B cell (primary cell): ENCODE data around the gene TOX2. TPM values are rescaled to one million over a fixed set of nuclear protein-coding genes. Genes with fewer than 3 reads are reported as not detected.

Experiments
- ATAC-seq: fragments of 200-7000 bp; cut with Tn5 transposase; one replicate; pipeline ENCODE4 v1.10.0; 2021; ENCODE audit warnings: low read depth, mild to moderate bottlenecking, moderate number of reproducible peaks, moderate library complexity
- CTCF ChIA-PET: fragments of 350-600 bp; sonication (Branson Sonifier 250); formaldehyde crosslinking; loops from one replicate; lab custom pipeline; 2021; ENCODE audit warnings: antibody characterized with exemption, inconsistent platforms; lab: Charles Lee
- POLR2A ChIA-PET: fragments of 350-600 bp; sonication (Branson Sonifier 250); formaldehyde crosslinking; loops from one replicate; lab custom pipeline; 2021; ENCODE audit warnings: antibody characterized with exemption; lab: Charles Lee
- DNase-seq: peaks from one replicate; pipeline ENCODE4 v3.0.0; 2013
- H2AFZ ChIP-seq: 2 replicates; pipeline ENCODE4 v1.6.1; 2012; ENCODE audit warnings: mild to moderate bottlenecking, low read depth, low read length; ENCODE audit not compliant: insufficient read depth, poor library complexity, severe bottlenecking
- H3K27ac ChIP-seq, 2 donors: 1 replicate in 1 of 2; 2 replicates in 1 of 2; pipeline ENCODE4 v1.5.1; 2012 to 2013; ENCODE audit warnings: low read length in 2 of 2, mild to moderate bottlenecking in 2 of 2, moderate library complexity in 1 of 2
- H3K27me3 ChIP-seq, 4 experiments: fragments of 200-600 bp in 1 of 4; sonication (generic) in 1 of 4; replicated peaks in 1 of 4; 1 replicate in 2 of 4; 2 replicates in 2 of 4; pipeline versions ENCODE4 v1.6.1 to v1.7.0; 2013 to 2016; ENCODE audit warnings: low read length in 3 of 4, mild to moderate bottlenecking in 2 of 4, mixed read lengths in 1 of 4, moderate library complexity in 1 of 4; ENCODE audit not compliant: insufficient read depth in 4 of 4, control insufficient read depth in 3 of 4; ENCODE audit errors: control extremely low read depth in 1 of 4
- H3K36me3 ChIP-seq, 2 experiments: replicated peaks in 1 of 2; 1 replicate in 1 of 2; 2 replicates in 1 of 2; pipeline versions ENCODE4 v1.6.1 to v1.7.1; 2013; ENCODE audit warnings: low read length in 1 of 2; ENCODE audit not compliant: insufficient read depth in 2 of 2, control insufficient read depth in 1 of 2; ENCODE audit errors: control extremely low read depth in 1 of 2, extremely low read depth in 1 of 2
- H3K4me1 ChIP-seq, 2 donors: fragments of 200-600 bp in 1 of 2; sonication (generic) in 1 of 2; 1 replicate in 1 of 2; 2 replicates in 1 of 2; pipeline versions ENCODE4 v1.5.1 to v1.6.1; 2013 to 2017; ENCODE audit warnings: low read length in 2 of 2; ENCODE audit not compliant: control insufficient read depth in 2 of 2, insufficient read depth in 2 of 2
- H3K4me2 ChIP-seq: replicated peaks from 2 replicates; pipeline ENCODE3; 2012; ENCODE audit warnings: mild to moderate bottlenecking, low read depth, low read length; ENCODE audit not compliant: poor library complexity, severe bottlenecking
- H3K4me3 ChIP-seq, 5 experiments: fragments of 200-600 bp in 1 of 5; sonication (generic) in 1 of 5; 1 replicate in 3 of 5; 2 replicates in 2 of 5; pipeline versions ENCODE4 v1.5.1 to v1.7.0; 2011 to 2016; ENCODE audit warnings: low read length in 4 of 5, mild to moderate bottlenecking in 4 of 5, low read depth in 2 of 5, control low read depth in 1 of 5, moderate library complexity in 1 of 5; ENCODE audit not compliant: insufficient read depth in 1 of 5; ENCODE audit errors: control extremely low read depth in 1 of 5, extremely low read depth in 1 of 5
- H3K79me2 ChIP-seq: fragments of 200-600 bp; sonication (generic); one replicate; pipeline ENCODE4 v1.6.0; 2016; ENCODE audit warnings: low read length; ENCODE audit not compliant: control insufficient read depth, insufficient read depth
- H3K9ac ChIP-seq: fragments of 200-600 bp; sonication (generic); 2 replicates; pipeline ENCODE4 v1.6.1; 2017; ENCODE audit warnings: mild to moderate bottlenecking, low read length, moderate library complexity
- H3K9me3 ChIP-seq, 3 donors: one replicate each; pipeline versions ENCODE4 v1.6.1 to v1.7.1; 2013; ENCODE audit warnings: low read length in 2 of 3; ENCODE audit not compliant: control insufficient read depth in 2 of 3, insufficient read depth in 1 of 3; ENCODE audit errors: control extremely low read depth in 1 of 3
- H4K20me1 ChIP-seq: 2 replicates; pipeline ENCODE4 v1.6.0; 2012; ENCODE audit warnings: mild to moderate bottlenecking, low read length; ENCODE audit not compliant: insufficient read depth, control insufficient read depth, poor library complexity, severe bottlenecking
- H3K27ac Mint-ChIP-seq: one replicate; pipeline ENCODE4 v1.8.0; 2021; ENCODE audit warnings: mixed read lengths
- H3K27me3 Mint-ChIP-seq: one replicate; pipeline ENCODE4 v1.8.0; 2021; ENCODE audit warnings: mixed read lengths
- H3K4me1 Mint-ChIP-seq: one replicate; pipeline ENCODE4 v1.8.0; 2021; ENCODE audit warnings: mixed read lengths
- H3K4me3 Mint-ChIP-seq: one replicate; pipeline ENCODE4 v1.8.0; 2021; ENCODE audit warnings: mixed read lengths
- H3K9me3 Mint-ChIP-seq: one replicate; pipeline ENCODE4 v1.8.0; 2022; ENCODE audit warnings: mixed read lengths; ENCODE audit not compliant: insufficient read depth
- CTCF ChIP-seq: fragments of 200-600 bp; IDR thresholded peaks from one replicate; pipeline ENCODE4 v1.8.0; 2022; ENCODE audit warnings: antibody characterized with exemption, mild to moderate bottlenecking
- EZH2 ChIP-seq: IDR thresholded peaks from 2 replicates; pipeline ENCODE4 v1.6.1; 2012; ENCODE audit warnings: borderline replicate concordance, low read depth, mild to moderate bottlenecking, moderate library complexity, low read length; ENCODE audit not compliant: insufficient read depth, poor library complexity, severe bottlenecking
- WGBS: methylation state at CpG from one replicate; pipeline ENCODE4 v1.1.5; 2013; ENCODE audit warnings: missing lambda C conversion rate; ENCODE audit not compliant: insufficient coverage; 5-methylcytosine and 5-hydroxymethylcytosine counted together
- intact Hi-C: fragments of 100-400 bp; cut with micrococcal nuclease; formaldehyde crosslinking; loops from one replicate; pipeline ENCODE4 v1.10.0; 2022
- polyA plus RNA-seq: library from polyadenylated mRNA; depleted of rRNA; stranded (reverse); fragments of >200 nt; gene quantifications from 2 replicates; pipeline ENCODE4 v1.2.3, GENCODE V29; 2012
- total RNA-seq, 2 donors: library from RNA; stranded (reverse); fragments of 120-200 nt in 1 of 2; gene quantifications; 1 replicate in 1 of 2; 2 replicates in 1 of 2; pipeline versions ENCODE4 v1.2.3 to v1.2.4, GENCODE V29; 2013 to 2022

The TOX2 gene
- total and polyA plus RNA-seq, 2 donors (not counting 1 experiment from before 2014, with no cell fraction given): 1.2 to 4.1 TPM

- Histone ChIP-seq H4K20me1 (no peaks in the 10 kb centered on the region), H3K27ac (no peak overlapping the region), H2AFZ (no peak overlapping the region), H3K27me3 (peaks cover 0 to under 1% (median 0%) of the 10 kb centered on the region in 4 experiments), H3K9ac (no peak overlapping the region), H3K4me1 (no peaks in the 10 kb centered on the region), H3K4me2 (no peak overlapping the region), H3K9me3 (peaks cover 0 to 3% (median 0%) of the 10 kb centered on the region in 3 donors), H3K36me3 (no peaks in the 10 kb centered on the region), H3K4me3 (no peak overlapping the region), H3K79me2 (no peaks in the 10 kb centered on the region)
- WGBS: 100% methylated on average over 2 of the region's 12 CpGs
- ATAC-seq (no peak), DNase-seq (no peak)
- no peak overlapping the region for H3K27ac Mint-ChIP-seq
- no peaks in the 10 kb centered on the region for H3K4me1 Mint-ChIP-seq
- TF ChIP-seq CTCF: no peak
- H3K4me3 Mint-ChIP-seq: no peak overlapping the region
- H3K27me3 Mint-ChIP-seq: peaks cover 14% of the 10 kb centered on the region
- ChIA-PET CTCF (no interaction called here), POLR2A (no interaction called here)
- intact Hi-C loops: no loop called here
- no peaks in the 10 kb centered on the region for H3K9me3 Mint-ChIP-seq
Observed at GRCh38 chr20:44032583-44033331, 118.1 kb downstream of the TOX2 start.

- Histone ChIP-seq H4K20me1 (no peaks in the 10 kb centered on the region), H3K27ac (no peak overlapping the region), H3K27me3 (peaks cover 0 to 3% (median 0%) of the 10 kb centered on the region in 4 experiments), H2AFZ (no peak overlapping the region), H3K4me1 (no peaks in the 10 kb centered on the region), H3K36me3 (no peaks in the 10 kb centered on the region), H3K4me3 (no peak overlapping the region), H3K4me2 (no peak overlapping the region), H3K9ac (no peak overlapping the region), H3K9me3 (peaks cover 0 to 3% (median 0%) of the 10 kb centered on the region in 3 donors), H3K79me2 (no peaks in the 10 kb centered on the region)
- Mint-ChIP-seq H3K9me3 (no peaks in the 10 kb centered on the region), H3K27me3 (peaks cover 17% of the 10 kb centered on the region), H3K27ac (no peak overlapping the region), H3K4me3 (no peak overlapping the region), H3K4me1 (no peaks in the 10 kb centered on the region)
- WGBS: no CpG with 5 or more reads among the region's 2 CpGs
- DNase-seq: no peak
- POLR2A ChIA-PET: no interaction called here
- no peak for ATAC-seq
- TF ChIP-seq EZH2 (no peak), CTCF (no peak)
- intact Hi-C loops: no loop called here
- CTCF ChIA-PET: no interaction called here
Observed at GRCh38 chr20:44033344-44033743, 118.7 kb downstream of the TOX2 start.
